HL-60 (cell line): ENCODE data around the gene SEC16B.

ENCODE experiments used
- CTCF ChIP-seq: IDR thresholded peaks from one replicate; pipeline ENCODE4 v1.5.1; 2011; ENCODE audit warnings: low read length, control low read depth, inconsistent platforms; ENCODE audit not compliant: insufficient read depth
- POLR2AphosphoS5 ChIP-seq: IDR thresholded peaks from 2 replicates; pipeline ENCODE4 v1.6.1; 2012; ENCODE audit warnings: low read depth

GRCh38 chr1:177984136-177984525 lies 14.3 kb upstream of the SEC16B start:
- TF ChIP-seq CTCF (no peak), POLR2AphosphoS5 (no peak)
